Stomach (tissue), 9 donors: ENCODE measurements around the gene ARRB1. TPM values are rescaled to one million over a fixed set of nuclear protein-coding genes. Genes with fewer than 3 reads are reported as not detected.

ENCODE experiments used
- DNase-seq, 2 donors: peaks; one replicate each; pipeline versions ENCODE4 v3.0.0 to v3.0.0-alpha.2; 2013 to 2019
- H3K27ac ChIP-seq, 5 donors: fragments of 200-600 bp in 4 of 5; sonication (generic) in 4 of 5; one replicate each; pipeline ENCODE4 v1.5.1; 2013 to 2019; ENCODE audit warnings: mild to moderate bottlenecking in 1 of 5, moderate library complexity in 1 of 5
- H3K27me3 ChIP-seq, 3 donors: fragments of 200-600 bp; sonication (generic); one replicate each; pipeline ENCODE4 v1.5.1; 2017 to 2019; ENCODE audit warnings: mixed run types in 1 of 3
- H3K36me3 ChIP-seq, 4 donors: fragments of 200-600 bp; sonication (generic); 1 replicate in 3 of 4; 2 replicates in 1 of 4; pipeline ENCODE4 v1.5.1; 2016 to 2019
- H3K4me1 ChIP-seq, 4 donors: fragments of 200-600 bp; sonication (generic); one replicate each; pipeline ENCODE4 v1.5.1; 2016 to 2019
- H3K4me3 ChIP-seq, 4 donors: fragments of 200-600 bp; sonication (generic) in 3 of 4; one replicate each; pipeline ENCODE4 v1.5.1; 2016 to 2019; ENCODE audit warnings: mild to moderate bottlenecking in 1 of 4
- H3K9me3 ChIP-seq, 4 donors: fragments of 200-600 bp; sonication (generic); one replicate each; pipeline ENCODE4 v1.5.1; 2016 to 2019
- EP300 ChIP-seq: sonication (generic); formaldehyde crosslinking; IDR thresholded peaks from one replicate; pipeline ENCODE4 v1.6.1; 2017; ENCODE audit warnings: antibody characterized with exemption
- POLR2A ChIP-seq, 4 donors: fragments of 450-650 bp; IDR thresholded peaks; one replicate each; pipeline ENCODE4 v1.6.1; 2016; ENCODE audit warnings: antibody characterized with exemption in 4 of 4, control low read depth in 2 of 4, mild to moderate bottlenecking in 1 of 4, moderate library complexity in 1 of 4
- POLR2AphosphoS5 ChIP-seq, 3 donors: sonication (generic); formaldehyde crosslinking; IDR thresholded peaks; one replicate each; pipeline ENCODE4 v1.6.1; 2016; ENCODE audit warnings: antibody characterized with exemption in 3 of 3
- WGBS, 5 donors: extraction: QIAGEN DNeasy Blood & Tissue Kit in 3 of 5; methylation state at CpG; one replicate each; pipeline versions ENCODE4 v1.1.5 to v1.1.7; 2013 to 2018; 5-methylcytosine and 5-hydroxymethylcytosine counted together
- intact Hi-C: fragments of 100-400 bp; cut with DNase I; formaldehyde crosslinking; loops from one replicate; pipeline ENCODE4 v1.15.1; 2023; ENCODE audit warnings: low total_unique reads
- polyA plus RNA-seq, 3 donors: library from polyadenylated mRNA; stranded (reverse); fragments of 200-250 nt; gene quantifications; one replicate each; pipeline ENCODE4 v1.2.3, GENCODE V29; 2013
- total RNA-seq, 5 donors: library from RNA; depleted of rRNA; stranded (reverse); fragments of >200 nt; gene quantifications; one replicate each; pipeline versions ENCODE4 v1.1.0 to v1.2.3, GENCODE V29; 2014 to 2016
- TF ChIP-seq, protein P1 (sequence below), 7 experiments: fragments of 450-650 bp in 4 of 7; fragments of 200-600 bp in 3 of 7; sonication (generic) in 3 of 7; IDR thresholded peaks; one replicate each; pipeline ENCODE4 v1.5.1; 2016 to 2019; ENCODE audit warnings: antibody characterized with exemption in 7 of 7, control low read depth in 2 of 7, mild to moderate bottlenecking in 1 of 7
- donor health status: healthy with polysubstance abuse.
- donor health status: Bipolar disorder and iron deficiency.
- donor health status: healthy.

Gene ARRB1
- total and polyA plus RNA-seq, 8 donors, result 18.0 to 151 (median 48.4) TPM

DNA sequence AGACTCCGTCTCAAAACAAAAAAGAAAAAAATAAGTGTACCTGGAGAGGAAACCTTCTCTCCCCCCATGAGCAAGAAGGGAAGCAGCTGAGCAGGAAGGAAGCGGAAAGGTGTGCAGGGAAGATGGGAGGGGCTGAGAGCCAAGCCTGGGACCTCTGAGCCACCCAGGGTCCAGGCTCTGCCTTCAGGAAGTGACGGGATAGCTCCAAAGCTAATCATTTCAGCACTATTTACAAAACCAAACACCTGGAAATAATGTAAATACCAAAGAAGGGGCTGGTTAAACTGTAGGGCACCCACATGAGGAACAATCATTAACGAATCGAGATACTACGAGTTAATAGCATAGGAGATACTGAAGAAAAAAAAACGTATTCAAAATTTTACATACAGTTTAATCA is 27.9 kb downstream of the ARRB1 start:
- TF ChIP-seq, protein P1, sequence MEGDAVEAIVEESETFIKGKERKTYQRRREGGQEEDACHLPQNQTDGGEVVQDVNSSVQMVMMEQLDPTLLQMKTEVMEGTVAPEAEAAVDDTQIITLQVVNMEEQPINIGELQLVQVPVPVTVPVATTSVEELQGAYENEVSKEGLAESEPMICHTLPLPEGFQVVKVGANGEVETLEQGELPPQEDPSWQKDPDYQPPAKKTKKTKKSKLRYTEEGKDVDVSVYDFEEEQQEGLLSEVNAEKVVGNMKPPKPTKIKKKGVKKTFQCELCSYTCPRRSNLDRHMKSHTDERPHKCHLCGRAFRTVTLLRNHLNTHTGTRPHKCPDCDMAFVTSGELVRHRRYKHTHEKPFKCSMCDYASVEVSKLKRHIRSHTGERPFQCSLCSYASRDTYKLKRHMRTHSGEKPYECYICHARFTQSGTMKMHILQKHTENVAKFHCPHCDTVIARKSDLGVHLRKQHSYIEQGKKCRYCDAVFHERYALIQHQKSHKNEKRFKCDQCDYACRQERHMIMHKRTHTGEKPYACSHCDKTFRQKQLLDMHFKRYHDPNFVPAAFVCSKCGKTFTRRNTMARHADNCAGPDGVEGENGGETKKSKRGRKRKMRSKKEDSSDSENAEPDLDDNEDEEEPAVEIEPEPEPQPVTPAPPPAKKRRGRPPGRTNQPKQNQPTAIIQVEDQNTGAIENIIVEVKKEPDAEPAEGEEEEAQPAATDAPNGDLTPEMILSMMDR (IDR thresholded peaks at IDR 0.05), result no peak
- TF ChIP-seq POLR2AphosphoS5 (IDR thresholded peaks at IDR 0.05) (peak in 2 of 3 donors; percentile 35 to 82), POLR2A (IDR thresholded peaks at IDR 0.05) (no peak)
- Histone ChIP-seq H3K27me3 (no peaks in the 10 kb centered on the region), H3K9me3 (no peaks in the 10 kb centered on the region), H3K4me3 (no peak overlapping the region), H3K4me1 (peaks cover 92 to 99% (median 96%) of the 10 kb centered on the region in 4 donors), H3K36me3 (peaks cover 0 to 8% (median 4%) of the 10 kb centered on the region in 4 donors), H3K27ac (peak overlapping the region; percentile 81 to 97 (median 97))
- DNase-seq, result peak; percentile 75 to 94
- intact Hi-C loops, result loop anchor here (10.0 kb wide), 1 partner anchor 61 kb away; no protein-coding TSS in a partner anchor
- WGBS, 5 donors, result 25 to 44% (median 38%) methylated on average over 7 of the region's 7 CpGs

DNA sequence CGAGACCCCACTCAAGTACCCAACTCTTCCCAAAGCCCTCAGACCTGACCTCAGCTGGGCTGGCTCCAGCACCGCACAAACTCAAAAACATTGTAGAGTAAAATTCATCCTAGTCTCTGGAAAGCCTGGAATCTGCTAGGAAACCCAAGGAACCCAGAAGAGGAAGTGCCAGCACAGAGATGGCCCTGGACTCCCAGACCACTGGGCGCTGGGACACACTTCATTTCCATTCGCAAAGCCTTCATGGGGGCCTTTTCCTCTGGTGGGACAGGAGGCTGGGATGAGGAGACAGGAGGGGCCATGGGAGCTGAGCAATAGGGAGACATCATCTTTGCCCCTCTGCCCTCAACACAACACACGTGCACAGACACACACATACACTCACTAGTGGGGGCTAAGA is 30.8 kb downstream of the ARRB1 start:
- WGBS, 5 donors, result 78 to 90% (median 88%) methylated on average over 5 of the region's 5 CpGs
- intact Hi-C loops, result loop anchor here (10.0 kb wide), 1 partner anchor 64 kb away; no protein-coding TSS in a partner anchor
- Histone ChIP-seq H3K9me3 (no peaks in the 10 kb centered on the region), H3K27me3 (no peaks in the 10 kb centered on the region), H3K4me3 (no peak overlapping the region), H3K36me3 (peaks cover 0 to 8% (median 4%) of the 10 kb centered on the region in 4 donors), H3K4me1 (peaks cover 76 to 100% (median 93%) of the 10 kb centered on the region in 4 donors), H3K27ac (peak overlapping the region; percentile 67 to 97 (median 97))
- TF ChIP-seq EP300 (no peak), POLR2A (IDR thresholded peaks at IDR 0.05) (no peak), POLR2AphosphoS5 (IDR thresholded peaks at IDR 0.05) (no peak)
- TF ChIP-seq, protein P1 (IDR thresholded peaks at IDR 0.05), result no peak
- no peak for DNase-seq

DNA sequence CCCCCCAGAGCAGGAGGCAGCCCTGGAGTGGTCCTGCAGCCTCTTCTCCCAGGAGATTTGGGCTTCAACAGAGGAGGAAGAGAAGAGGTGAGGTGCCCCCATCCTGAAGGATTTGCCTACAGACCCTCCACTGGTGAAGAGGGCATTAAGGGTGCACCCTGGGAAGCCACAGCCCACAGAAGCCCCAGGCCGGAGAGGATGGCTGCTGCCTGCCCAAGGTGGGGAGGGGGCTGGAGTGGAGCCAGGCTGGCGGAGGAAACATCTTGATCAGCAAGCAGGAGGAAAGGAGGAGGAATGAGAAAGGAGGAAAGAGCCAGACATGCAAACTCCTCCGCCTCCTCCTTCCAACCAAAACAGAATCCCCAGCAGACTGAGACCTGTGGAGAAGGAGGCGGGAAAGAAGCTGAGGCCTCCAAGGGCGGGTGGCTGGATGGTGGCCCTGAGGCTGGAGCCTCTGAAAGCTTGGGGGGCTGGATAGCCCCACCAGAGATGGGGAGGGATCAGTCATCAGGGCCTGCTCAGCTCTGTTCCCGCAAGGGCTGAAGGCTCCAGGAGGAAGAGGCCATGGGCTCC is 31.3 kb downstream of the ARRB1 start:
- TF ChIP-seq, protein P1 (IDR thresholded peaks at IDR 0.05), result no peak
- TF ChIP-seq POLR2A (IDR thresholded peaks at IDR 0.05) (no peak), POLR2AphosphoS5 (IDR thresholded peaks at IDR 0.05) (no peak), EP300 (no peak)
- Histone ChIP-seq H3K27ac (peak overlapping the region; percentile 67 to 97 (median 97)), H3K4me1 (peaks cover 71 to 100% (median 93%) of the 10 kb centered on the region in 4 donors), H3K4me3 (no peak overlapping the region), H3K36me3 (peaks cover 0 to 8% (median 4%) of the 10 kb centered on the region in 4 donors), H3K27me3 (no peaks in the 10 kb centered on the region), H3K9me3 (no peaks in the 10 kb centered on the region)
- intact Hi-C loops, result loop anchor here (10.0 kb wide), 1 partner anchor 65 kb away; no protein-coding TSS in a partner anchor
- 43 to 65% (median 46%) methylated on average over 6 of the region's 6 CpGs for WGBS, 5 donors
- no peak for DNase-seq

DNA sequence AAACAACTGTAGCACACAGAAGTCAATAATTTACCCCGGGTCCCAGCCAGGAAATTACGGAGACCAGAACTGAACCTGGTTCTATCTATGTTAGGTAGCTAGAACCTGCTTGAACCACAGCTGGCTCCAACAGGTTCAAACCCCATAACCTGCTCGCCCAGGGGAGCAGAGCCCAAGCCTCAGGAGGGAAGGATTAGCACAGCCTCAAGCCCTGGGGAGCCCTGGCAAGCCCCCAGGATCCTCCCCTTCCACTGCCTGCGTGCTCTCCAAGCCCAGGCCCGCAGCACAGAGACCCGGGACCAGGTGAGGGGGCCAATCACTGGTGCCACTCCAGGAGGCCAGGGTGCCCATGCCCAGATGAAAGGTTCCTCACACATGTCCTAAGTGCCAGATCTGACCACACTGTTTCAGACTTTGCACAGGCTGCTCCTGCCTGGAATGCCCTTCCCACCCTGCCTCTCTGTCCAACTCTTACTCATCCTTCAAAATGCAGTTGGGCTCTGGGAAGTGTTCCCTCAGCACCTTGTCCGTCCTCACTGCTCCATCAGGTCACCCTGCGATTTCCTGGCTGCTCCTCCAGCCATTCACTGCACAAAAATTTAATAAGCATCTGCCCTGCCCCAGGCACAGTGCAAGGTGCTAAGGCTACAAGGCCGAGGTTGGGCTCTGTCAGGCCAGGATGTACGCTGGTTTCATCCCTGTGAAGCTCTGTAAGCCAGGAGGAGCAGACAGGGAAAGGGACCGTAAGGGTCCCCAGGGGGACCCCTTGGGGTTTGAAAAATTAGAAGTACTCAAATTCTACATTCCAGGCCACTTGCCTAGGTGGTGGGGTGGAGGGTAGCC is 32.2 kb downstream of the ARRB1 start:
- H3K36me3 ChIP-seq, result peaks cover 0 to 4% (median 2%) of the 10 kb centered on the region in 4 donors
- no peak overlapping the region for H3K4me3 ChIP-seq
- intact Hi-C loops, result no loop called here
- peak in 1 of 3 donors; percentile 55 for TF ChIP-seq POLR2AphosphoS5 (IDR thresholded peaks at IDR 0.05)
- no peak for TF ChIP-seq EP300
- TF ChIP-seq, protein P1 (IDR thresholded peaks at IDR 0.05), result no peak
- no peak for TF ChIP-seq POLR2A (IDR thresholded peaks at IDR 0.05)
- no peaks in the 10 kb centered on the region for H3K9me3 ChIP-seq
- peak overlapping the region; percentile 67 to 97 (median 97) for H3K27ac ChIP-seq
- H3K4me1 ChIP-seq, result peaks cover 69 to 100% (median 93%) of the 10 kb centered on the region in 4 donors
- peak; percentile 78 to 80 for DNase-seq
- 32 to 53% (median 36%) methylated on average over 11 of the region's 11 CpGs for WGBS, 5 donors
- H3K27me3 ChIP-seq, result no peaks in the 10 kb centered on the region
